Esophagus squamous epithelium (tissue), 4 donors: ENCODE results near the gene HLA-DPB1.

Experiments used
- CTCF ChIP-seq, 6 experiments: fragments of 450-650 bp in 4 of 6; fragments of 200-600 bp in 2 of 6; sonication (generic) in 2 of 6; IDR thresholded peaks; one replicate each; pipeline ENCODE4 v1.5.1; 2016 to 2019; ENCODE audit warnings: antibody characterized with exemption in 6 of 6, mild to moderate bottlenecking in 4 of 6, moderate library complexity in 4 of 6
- POLR2A ChIP-seq, 4 donors: fragments of 450-650 bp; IDR thresholded peaks; one replicate each; pipeline ENCODE4 v1.6.1; 2017; ENCODE audit warnings: antibody characterized with exemption in 4 of 4, mild to moderate bottlenecking in 4 of 4, moderate library complexity in 3 of 4

DNA sequence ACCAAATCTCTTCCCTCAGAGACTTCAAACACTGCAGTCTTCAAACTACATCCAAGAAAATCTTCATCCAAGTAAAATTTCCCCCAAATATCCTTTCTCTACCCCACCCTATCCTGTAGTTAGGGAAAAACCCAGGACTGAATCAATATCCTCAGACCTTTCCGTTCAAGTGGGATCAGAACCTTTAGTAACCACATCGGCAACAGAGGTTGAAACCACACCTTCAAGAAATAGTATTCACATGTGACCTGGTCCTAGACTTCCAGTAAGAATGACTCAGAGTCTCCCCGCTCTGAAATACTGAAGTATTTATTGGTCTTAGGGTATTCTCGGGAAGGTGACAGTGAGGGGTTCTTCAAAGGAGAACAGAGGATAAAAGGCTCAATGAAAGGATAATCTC lies 11.1 kb upstream of the HLA-DPB1 start:
- TF ChIP-seq CTCF (IDR thresholded peaks at IDR 0.05), result no peak
- no peak for TF ChIP-seq POLR2A (IDR thresholded peaks at IDR 0.05)
